GM19023 (cell line): Measurements from ENCODE around the gene PRC1.
"Not testable (repeated sequence)": the region's sequence is repeated elsewhere in the genome, so short reads cannot be mapped to it uniquely, and the experiment has no call there.

Experiments used
- ATAC-seq: cut with Tn5 transposase; IDR thresholded peaks from one replicate; pipeline ENCODE4 v1.9.1; 2021; ENCODE audit warnings: mild to moderate bottlenecking, moderate library complexity; ENCODE audit not compliant: unreplicated experiment

Gene PRC1, protein sequence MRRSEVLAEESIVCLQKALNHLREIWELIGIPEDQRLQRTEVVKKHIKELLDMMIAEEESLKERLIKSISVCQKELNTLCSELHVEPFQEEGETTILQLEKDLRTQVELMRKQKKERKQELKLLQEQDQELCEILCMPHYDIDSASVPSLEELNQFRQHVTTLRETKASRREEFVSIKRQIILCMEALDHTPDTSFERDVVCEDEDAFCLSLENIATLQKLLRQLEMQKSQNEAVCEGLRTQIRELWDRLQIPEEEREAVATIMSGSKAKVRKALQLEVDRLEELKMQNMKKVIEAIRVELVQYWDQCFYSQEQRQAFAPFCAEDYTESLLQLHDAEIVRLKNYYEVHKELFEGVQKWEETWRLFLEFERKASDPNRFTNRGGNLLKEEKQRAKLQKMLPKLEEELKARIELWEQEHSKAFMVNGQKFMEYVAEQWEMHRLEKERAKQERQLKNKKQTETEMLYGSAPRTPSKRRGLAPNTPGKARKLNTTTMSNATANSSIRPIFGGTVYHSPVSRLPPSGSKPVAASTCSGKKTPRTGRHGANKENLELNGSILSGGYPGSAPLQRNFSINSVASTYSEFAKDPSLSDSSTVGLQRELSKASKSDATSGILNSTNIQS

DNA sequence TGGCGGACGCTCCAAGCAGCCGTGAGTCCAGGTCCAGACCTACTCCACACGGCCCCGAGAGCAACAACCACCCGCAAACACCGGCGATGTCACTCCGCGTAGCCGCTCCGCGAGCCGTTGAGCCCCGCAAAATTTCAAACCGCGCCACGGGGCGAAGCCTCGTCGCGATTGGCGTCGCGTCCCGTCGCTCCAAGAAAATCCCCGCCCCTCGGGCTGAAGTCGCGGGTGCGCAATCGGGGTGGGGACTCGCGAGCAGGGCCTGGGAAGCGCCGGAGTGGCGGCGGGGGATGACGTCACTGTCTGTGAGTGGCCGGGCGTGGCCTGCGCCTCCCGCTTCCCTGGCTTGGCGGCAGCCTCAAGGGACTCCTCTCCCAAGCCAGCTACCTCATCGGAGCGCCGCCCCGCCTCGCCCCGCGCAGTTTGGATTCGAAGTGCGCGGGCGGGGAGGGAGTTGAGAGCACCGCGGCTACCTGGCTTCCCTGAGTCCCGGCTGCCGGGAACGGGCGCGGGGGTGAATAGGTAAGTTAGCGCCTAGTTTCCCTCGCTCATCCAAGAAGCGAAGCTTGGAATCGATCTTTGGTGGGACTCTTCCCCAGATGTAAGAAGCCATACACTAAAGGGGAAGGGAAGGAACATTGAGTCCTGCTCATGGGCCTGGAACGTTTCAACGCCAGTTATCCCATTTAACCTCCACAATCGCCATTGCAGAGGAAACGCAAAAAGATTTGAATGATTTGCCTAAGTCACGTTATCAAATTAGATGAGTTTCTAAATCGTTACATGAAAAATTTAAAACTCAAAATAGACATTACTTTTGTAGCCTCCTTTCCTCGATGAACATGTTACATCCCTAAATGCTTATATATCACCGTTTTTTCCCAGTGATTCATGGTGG lies at the start of gene PRC1:
PRC1 (minus strand) TSS at position 119 of the 895 bp plus-strand sequence; CDS start at position 1, 118 bp downstream.
- ATAC-seq: peak; percentile 96

DNA sequence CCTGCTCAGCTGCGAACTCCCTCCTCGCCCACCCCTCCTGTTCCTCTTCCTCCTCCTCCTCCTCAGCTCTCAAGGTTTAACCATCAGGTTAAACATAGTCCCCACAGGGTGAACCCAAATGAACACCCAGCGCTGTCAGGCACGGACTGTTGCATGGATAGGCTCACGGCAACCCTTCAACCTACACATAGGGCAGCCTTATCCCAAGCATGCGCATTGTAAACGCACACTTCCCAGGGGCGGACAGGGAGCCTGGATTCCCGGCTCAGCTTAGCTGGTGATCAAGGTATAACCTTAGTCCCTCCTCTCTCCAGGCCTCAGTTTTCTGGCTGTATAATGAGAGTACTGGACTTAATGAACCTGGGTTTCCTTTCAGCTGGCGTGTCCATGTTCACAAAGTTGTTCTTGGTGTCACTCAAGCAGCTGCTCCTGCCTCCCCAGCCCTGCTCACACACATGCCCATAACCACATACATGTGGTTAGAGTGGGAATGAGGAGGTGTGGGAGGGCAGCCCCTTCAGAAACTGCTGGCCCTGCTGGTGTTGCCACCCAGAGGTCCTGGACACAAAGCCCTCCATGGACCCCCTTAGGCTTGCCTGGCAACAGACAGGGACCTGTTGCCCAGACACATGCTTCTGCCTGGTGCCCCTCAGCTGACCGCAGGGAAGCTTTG lies 49.0 kb upstream of the PRC1 start:
- ATAC-seq: no peak

DNA sequence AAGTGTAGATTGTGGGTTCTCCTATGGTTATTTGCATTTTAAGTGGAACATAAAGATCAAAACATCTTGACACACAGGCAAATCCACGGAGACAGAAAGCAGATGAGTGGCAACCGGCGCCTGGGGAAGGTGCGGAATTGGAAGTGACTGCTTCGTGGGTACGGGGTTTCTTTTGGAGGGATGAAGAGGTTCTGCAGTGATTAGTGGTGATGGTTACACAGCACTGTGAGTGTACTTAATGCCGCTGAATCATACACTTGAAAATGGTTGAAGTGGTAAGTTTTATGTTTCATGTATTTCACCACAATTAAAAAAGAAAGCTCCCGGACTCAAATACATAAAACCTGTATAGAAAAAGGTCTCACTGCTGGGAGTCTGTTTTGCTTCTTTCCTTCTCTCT lies 46.5 kb upstream of the PRC1 start:
- no peak for ATAC-seq

DNA sequence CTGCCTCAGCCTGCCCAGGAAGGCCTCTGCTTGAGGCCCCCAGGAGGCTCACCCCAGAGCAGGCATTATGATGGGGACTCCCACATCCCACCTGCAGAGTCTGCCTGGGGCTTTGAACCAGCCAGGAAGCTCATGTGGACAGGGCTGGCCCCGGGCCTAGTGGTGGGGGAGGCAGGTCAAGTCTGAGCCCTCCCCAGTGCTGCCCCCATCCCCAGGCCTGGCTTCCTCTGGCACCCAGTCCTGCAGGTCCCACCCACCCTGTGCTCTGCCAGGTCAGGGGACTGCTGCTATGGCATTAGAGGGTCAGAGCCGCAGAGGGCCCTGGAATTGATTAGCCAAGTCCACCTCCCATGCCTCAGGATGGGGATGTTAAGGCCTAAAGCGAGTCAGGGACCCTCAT lies 45.7 kb upstream of the PRC1 start:
- no peak for ATAC-seq

DNA sequence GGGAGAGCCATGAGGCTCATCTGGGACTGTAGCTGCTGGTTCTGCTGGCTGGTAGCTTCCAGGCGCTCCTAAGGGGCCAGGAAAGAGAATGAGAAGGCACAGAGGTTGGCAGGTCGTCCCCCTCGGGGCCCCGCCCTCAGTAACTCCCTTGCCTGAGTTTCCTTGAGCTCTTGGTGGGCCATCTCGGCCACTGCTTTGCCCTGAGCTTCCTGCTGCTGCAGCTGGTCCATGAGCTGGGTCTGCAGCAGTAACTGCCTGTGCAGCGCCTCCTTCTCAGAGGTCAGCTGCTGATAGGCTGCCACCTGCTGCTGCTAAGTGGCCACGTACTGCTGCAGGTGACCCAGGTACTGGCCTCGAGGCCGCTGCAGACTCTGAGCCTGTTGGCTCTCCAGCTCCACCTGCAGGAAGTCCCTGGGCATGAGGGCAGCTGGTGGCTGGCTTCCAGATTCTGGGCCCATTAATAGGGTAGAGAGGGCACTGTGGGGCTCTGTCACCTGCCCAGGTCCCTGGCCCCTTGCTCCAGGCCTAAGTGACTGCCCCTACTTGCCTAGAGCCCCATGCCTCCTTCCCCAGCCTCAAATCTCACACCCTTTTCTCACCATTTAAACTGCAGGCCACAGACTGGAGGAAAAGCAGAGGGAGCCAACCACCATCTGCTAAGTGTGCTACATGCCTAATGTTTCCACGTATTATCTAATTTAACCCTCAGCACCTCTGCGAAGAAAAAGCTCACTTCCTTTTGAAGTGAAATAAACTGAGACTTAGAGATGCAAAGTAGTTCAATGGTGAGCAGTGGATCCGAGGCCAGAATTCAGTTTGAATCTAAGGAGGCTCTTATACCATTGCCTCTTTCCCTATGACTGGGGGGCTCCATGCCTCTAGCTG lies 38.8 kb upstream of the PRC1 start:
- no peak for ATAC-seq

DNA sequence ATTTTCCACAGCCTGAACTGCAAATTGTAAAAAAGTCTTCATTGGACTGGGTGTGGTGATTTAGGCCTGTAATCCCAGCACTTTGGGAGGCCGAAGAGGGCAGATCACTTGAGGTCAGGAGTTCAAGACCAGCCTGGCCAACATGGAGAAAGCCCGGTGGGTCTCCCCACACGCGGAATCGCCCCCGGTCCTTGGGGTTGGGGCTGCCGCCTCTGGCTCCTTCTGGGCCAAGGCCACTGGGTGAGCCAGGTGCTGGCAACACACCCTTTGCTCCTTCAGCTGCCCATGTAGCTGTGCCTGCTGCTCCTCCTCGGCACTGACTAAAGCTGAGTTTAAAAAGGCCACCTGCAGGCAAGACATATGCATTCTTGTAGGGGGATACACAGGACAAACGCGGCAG lies 37.5 kb upstream of the PRC1 start:
- ATAC-seq: no peak

DNA sequence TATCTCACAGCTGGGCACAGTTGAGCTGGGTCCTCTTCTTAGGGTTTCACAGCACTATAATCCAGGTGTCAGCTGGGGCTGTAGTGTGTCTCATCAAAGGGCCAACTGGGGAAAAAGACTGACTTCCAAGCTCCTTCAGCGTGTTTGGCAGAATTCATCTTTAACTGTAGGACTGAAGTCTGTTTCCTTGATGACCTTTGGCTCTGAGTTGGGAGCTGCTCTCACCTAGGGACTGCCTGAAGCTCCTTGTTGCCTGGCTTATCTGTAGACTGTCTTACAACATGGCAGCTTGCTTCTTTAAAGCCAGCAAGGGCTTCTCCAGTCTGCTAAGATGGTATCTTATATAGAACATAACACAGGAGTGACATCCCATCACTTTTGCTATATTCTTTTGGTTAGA lies 33.3 kb upstream of the PRC1 start:
- no peak for ATAC-seq

DNA sequence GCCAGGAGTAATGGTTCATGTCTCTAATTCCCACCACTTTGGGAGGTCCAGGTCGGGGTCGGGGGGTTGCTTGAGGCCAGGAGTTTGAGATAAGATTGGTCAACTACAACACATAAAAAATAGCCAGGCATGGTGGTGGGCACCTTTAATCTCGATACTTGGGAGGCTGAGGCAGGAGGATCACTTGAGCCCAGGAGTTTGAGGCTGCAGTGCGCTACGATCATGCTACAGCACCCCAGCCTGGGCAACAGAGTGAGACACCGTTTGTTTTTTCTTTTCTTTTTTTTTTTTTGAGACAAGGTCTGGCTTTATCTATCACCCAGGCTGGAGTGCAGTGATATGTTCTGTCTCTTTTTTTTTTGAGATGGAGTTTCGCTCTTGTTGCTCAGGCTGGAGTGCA lies 29.4 kb upstream of the PRC1 start:
- ATAC-seq: no peak

DNA sequence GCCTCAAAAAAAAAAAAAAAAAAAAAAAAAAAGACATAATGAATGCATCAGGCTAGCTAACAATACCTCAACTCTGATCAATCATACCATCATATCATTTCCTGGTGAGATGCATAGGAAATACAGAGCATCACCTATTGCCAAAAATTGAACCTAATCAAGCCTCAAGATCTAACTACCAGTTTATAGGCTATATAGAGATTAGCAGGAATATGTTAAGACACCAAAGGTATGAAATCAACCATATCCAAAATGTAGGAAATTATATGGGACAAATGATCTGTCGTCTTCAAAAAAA lies 28.4 kb upstream of the PRC1 start:
- no peak for ATAC-seq

DNA sequence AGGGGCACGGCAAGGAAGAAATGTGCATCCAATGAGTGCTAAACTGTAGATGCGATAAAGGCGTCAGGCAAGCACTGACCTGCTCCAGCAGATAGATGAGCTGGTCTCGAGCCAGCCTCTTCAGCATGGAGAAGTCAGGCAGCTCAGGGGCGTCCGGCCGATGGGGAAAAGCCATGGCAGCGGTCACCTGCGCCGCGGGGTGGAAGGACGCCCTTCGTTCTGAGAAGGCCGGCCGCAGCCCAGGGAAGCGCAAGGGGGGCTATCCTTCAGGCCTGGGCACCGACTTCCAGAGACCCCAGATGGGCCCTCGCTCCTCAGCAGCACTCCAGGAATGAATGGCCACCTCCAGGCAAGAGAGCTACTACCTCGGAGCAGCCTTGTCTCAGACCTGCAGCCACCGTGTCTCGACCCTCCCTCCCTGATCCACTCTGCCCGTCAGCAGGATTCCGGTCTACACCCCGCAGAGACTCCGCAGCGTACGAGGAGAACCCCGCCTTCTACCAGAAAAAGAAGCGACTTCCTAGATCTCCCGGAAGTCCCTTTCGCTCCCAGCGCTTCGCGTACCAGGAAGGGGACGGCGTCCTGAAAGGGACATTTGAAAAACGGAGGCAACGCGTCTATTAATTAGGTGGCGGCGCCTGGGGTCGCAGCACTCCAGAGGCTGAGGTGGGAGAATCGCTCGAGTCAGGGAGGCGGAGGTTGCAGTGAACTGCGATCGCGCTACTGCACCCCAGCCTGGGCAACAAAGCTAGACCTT lies 27.9 kb upstream of the PRC1 start, which contains the start of gene VPS33B:
VPS33B (minus strand) TSS at position 520 of the 757 bp plus-strand sequence; CDS start at position 175, 345 bp downstream.
- peak; percentile 68 for ATAC-seq

DNA sequence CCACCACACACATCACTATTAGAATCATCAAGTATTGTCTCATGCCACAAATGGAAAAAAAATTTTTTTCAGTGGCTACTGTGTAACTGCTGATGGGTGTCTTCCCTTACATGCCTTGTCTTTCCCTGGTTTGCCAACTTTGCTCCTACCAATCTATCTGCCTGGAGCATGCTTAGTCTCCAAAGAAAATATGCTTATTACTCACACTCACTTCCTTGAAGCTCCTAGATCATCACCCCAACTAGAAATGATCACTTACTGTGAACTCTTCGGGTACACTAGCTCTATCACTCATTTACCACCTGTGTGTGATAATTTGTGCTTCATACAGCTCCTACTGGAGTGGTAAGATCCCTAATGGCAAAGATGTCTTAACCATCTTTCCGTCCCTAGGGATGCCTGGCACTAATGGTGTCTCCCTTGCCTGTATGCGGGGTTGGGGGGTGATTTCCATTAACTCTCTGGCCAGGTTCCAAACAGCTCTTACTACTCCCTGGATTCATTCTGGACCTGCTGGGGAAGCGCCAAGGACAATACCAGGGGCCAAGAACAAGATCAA lies 27.3 kb upstream of the PRC1 start:
- ATAC-seq: no peak

DNA sequence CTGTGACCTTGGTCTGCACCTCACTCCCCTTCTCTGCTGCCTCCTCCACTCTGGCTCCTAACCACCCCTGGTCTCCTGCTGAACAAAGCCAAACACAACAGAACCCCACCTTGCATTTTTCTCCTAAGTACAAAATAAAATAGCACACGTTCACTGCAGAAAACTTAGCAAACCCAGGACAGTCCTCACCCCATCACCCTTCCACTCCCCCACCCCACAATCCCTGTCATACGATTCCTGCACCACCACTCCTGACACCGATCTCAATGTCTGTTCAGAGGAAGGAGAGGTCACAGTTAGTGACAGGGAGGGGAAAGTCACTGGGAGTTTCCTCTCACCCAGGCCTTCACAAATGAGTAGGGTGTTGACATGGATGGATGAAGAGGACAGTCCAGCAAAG lies 23.8 kb upstream of the PRC1 start:
- no peak for ATAC-seq

DNA sequence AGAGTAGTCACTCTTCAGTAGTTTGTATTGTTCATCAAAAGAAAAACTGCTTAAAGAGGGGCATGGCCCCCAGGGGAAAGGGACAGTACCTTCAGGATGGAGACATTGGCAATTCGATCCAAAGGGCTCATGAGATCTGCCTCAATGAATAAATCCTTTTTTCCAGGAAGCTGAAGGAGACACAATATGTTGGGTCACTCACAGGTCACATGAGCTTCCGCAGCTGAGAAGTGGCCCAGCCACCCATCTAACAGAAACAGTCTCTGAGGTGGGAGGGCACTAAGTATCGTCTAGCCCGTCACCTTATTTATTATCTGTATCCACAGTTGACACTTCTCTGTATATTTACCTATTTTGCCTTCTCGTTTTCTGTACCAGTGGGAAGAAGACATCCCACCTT lies 23.4 kb upstream of the PRC1 start:
- ATAC-seq: no peak

DNA sequence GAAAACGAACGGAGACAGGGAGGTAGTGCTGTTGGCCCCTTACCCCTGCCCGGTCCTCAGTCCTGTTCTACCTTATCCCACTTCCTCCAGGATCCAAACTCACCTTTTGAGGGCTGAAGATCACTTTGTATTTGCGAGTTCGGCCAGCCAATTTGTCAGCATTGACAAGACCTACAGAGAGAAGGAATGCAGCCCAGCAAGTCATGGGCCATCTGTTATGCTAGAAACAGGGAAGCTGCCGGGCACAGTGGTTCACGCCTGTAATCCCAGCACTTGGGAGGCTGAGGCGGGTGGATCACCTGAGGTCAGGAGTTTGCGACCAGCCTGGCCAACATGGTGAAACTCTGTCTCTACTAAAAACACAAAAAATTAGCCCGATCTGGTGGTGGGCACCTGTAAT lies 19.4 kb upstream of the PRC1 start:
- not testable (repeated sequence) for ATAC-seq

DNA sequence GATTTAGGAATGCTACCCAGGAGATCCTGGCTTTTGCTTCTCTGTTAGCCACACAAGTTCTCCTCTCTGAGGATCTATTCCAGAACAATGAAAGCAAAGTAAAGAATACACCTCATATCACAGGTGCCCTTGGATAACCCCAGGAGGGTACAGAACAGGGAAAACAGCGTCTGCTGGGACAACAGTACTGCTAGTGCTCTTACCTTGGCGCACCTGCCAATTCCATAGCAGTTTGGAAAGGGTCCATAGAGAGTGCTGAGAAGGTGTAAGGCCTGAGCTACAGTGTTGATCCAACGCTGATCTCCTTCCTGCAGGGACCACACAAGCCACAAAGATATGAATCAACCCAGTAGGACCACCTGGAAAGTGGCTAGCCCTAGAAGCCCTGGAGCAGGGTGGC lies 12.9 kb upstream of the PRC1 start:
- ATAC-seq: no peak

DNA sequence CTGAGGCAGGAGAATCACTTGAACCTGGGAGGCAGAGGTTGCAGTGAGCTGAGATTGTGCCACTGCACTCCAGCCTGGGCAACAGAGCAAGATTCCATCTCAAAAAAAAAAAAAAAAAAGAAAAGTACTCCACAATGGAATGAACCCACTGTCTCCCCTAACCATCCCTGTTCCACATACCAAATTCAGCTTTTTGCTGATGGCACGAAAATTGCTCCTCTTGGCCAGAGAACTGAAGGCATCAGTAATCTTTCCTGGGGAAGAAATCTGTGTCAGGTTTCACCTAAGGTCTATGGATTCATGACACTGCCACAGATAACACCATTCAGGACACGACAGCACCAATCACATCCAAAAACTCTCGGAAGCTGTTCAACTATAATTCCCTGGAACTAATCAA lies 6.9 kb upstream of the PRC1 start:
- no peak for ATAC-seq

DNA sequence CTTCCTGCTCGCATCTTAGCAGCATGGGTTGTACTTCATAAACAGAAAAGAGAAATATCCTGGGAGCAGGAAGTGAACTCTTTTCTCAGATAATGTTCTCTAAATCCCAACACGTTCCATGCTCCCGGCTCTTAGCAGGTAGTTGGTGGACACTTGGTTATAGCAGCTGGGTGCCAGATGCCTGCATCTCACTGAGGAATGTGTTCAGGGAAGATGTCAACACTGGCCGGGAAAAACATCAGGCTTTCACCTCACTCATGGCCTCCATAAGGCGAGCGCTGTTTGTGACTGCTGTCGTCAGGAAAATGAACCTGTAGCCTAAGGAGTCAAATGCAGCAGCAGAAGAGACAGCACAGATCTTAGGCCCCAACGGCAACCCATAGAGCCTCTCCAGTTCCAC lies 4.4 kb upstream of the PRC1 start:
- ATAC-seq: no peak

DNA sequence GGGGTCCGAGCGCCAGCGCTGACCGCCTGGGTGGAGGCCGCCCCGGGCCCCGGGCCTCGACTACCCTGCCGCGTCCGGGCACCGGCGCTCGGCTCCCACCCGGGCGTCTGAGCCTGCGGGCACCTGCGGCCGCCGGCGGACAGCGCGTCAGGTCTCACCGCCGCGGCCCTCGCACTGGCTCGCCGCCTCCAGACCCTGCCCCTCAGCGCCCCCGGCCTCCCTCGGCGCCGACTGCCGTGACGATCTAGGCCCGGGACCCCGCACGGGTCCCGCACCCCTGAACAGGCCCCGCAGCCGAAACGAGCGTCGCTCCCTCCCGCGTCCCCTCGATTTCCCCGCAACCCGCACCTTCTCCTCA lies 297 bp downstream of the PRC1 start:
- peak; percentile 16 for ATAC-seq

DNA sequence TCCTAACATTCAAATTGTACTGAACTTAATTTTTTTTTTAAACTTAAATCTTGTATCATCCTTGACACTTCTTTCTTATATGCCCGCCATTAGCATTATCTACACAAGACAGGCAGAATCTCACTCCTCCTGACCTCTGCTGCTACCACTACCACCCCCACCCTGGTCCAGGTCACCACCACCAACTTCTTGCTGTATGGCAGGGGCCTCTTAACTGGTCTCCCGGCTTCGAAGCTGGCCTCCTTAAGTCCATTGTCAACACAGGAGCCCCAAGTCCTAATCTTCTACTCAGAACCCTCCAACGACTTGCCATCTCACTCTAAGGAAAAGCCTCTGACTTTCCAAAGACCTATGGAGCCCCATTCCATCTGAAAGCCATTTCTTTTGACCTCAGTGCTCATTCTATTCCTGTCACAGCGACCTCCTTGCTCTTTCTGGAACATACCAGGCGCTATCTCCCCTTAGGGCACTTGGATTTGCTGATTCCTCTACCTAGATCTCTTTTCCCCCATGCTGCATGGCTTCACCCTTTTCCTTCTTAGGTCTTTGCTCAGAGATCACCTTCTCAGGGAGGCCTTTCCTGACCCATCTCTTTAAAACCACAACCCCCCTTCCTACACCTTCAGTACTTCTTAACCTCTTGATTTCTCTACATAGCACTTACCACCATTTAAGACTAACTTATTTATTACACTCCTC lies 2.6 kb downstream of the PRC1 start:
- ATAC-seq: no peak
